Muscle layer of duodenum (tissue), 2 donors: ENCODE data around the gene ZDHHC22.

ENCODE experiments used
- H3K27ac ChIP-seq: one replicate; pipeline ENCODE4 v1.7.0; 2013; ENCODE audit warnings: mild to moderate bottlenecking, low read length
- H3K27me3 ChIP-seq: one replicate; pipeline ENCODE4 v1.7.0; 2013; ENCODE audit warnings: low read depth, mild to moderate bottlenecking, control low read depth, low read length
- H3K36me3 ChIP-seq, 2 donors: one replicate each; pipeline ENCODE4 v1.7.0; 2013; ENCODE audit warnings: low read length in 2 of 2, control low read depth in 1 of 2, mild to moderate bottlenecking in 1 of 2; ENCODE audit not compliant: insufficient read depth in 2 of 2, control insufficient read depth in 1 of 2
- H3K4me1 ChIP-seq, 2 donors: one replicate each; pipeline ENCODE4 v1.7.0; 2013; ENCODE audit warnings: low read length in 2 of 2, mild to moderate bottlenecking in 2 of 2, control low read depth in 1 of 2, moderate library complexity in 1 of 2; ENCODE audit not compliant: insufficient read depth in 2 of 2, control insufficient read depth in 1 of 2
- H3K4me3 ChIP-seq, 2 donors: one replicate each; pipeline ENCODE4 v1.7.0; 2013; ENCODE audit warnings: low read length in 2 of 2, low read depth in 1 of 2, mild to moderate bottlenecking in 1 of 2
- H3K9me3 ChIP-seq, 2 donors: one replicate each; pipeline ENCODE4 v1.7.0; 2013; ENCODE audit warnings: low read length in 2 of 2, control low read depth in 1 of 2, mild to moderate bottlenecking in 1 of 2; ENCODE audit not compliant: control insufficient read depth in 1 of 2
- donor health status: healthy.

The ZDHHC22 gene

GRCh38 chr14:77154421-77154820 is 12.8 kb upstream of the ZDHHC22 start:
- Histone ChIP-seq H3K36me3 (no peaks in the 10 kb centered on the region), H3K27me3 (peaks cover 7% of the 10 kb centered on the region), H3K4me3 (no peak overlapping the region), H3K4me1 (peaks cover 0 to 12% of the 10 kb centered on the region in 2 donors), H3K27ac (no peak overlapping the region), H3K9me3 (no peaks in the 10 kb centered on the region)

DNA sequence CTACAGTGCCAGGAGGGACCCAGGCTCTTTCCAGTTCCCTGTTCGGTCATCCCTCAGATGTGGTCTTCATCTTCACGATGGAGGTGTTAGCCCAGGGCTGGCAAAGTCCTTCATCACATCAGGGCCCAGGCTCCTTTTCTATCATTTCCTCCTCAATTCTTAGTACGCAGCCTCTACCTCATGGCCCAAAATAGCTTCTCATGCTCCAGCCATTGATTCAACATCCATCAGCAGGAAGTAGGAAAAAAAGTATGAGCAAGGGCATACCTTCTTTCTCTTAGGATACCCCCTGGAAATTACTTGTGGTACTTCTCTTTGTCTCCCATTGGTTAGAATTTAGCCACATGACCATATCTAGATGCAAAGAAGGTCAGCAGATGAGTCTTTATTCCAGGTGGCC is 12.2 kb upstream of the ZDHHC22 start:
- Histone ChIP-seq H3K4me3 (no peak overlapping the region), H3K27me3 (peaks cover 7% of the 10 kb centered on the region)

GRCh38 chr14:77151918-77152588 is 10.5 kb upstream of the ZDHHC22 start:
- Histone ChIP-seq H3K27ac (no peak overlapping the region), H3K4me1 (no peaks in the 10 kb centered on the region), H3K27me3 (peaks cover 11% of the 10 kb centered on the region), H3K4me3 (no peak overlapping the region), H3K9me3 (no peaks in the 10 kb centered on the region), H3K36me3 (no peaks in the 10 kb centered on the region)

More for the DNA sequence above, 12.2 kb upstream of the ZDHHC22 start:
- Histone ChIP-seq H3K9me3 (no peaks in the 10 kb centered on the region), H3K36me3 (no peaks in the 10 kb centered on the region), H3K27ac (no peak overlapping the region), H3K4me1 (peaks cover 0 to 10% of the 10 kb centered on the region in 2 donors)

- Histone ChIP-seq H3K36me3 (no peaks in the 10 kb centered on the region), H3K27ac (no peak overlapping the region), H3K27me3 (peaks cover 19% of the 10 kb centered on the region), H3K9me3 (no peaks in the 10 kb centered on the region), H3K4me3 (no peak overlapping the region), H3K4me1 (no peaks in the 10 kb centered on the region)
Observed at GRCh38 chr14:77151245-77151644, 9.7 kb upstream of the ZDHHC22 start.

GRCh38 chr14:77148510-77149231 is 7.1 kb upstream of the ZDHHC22 start:
- Histone ChIP-seq H3K27me3 (peaks cover 22% of the 10 kb centered on the region), H3K27ac (no peak overlapping the region), H3K9me3 (no peaks in the 10 kb centered on the region), H3K4me1 (no peaks in the 10 kb centered on the region), H3K4me3 (no peak overlapping the region), H3K36me3 (no peaks in the 10 kb centered on the region)

DNA sequence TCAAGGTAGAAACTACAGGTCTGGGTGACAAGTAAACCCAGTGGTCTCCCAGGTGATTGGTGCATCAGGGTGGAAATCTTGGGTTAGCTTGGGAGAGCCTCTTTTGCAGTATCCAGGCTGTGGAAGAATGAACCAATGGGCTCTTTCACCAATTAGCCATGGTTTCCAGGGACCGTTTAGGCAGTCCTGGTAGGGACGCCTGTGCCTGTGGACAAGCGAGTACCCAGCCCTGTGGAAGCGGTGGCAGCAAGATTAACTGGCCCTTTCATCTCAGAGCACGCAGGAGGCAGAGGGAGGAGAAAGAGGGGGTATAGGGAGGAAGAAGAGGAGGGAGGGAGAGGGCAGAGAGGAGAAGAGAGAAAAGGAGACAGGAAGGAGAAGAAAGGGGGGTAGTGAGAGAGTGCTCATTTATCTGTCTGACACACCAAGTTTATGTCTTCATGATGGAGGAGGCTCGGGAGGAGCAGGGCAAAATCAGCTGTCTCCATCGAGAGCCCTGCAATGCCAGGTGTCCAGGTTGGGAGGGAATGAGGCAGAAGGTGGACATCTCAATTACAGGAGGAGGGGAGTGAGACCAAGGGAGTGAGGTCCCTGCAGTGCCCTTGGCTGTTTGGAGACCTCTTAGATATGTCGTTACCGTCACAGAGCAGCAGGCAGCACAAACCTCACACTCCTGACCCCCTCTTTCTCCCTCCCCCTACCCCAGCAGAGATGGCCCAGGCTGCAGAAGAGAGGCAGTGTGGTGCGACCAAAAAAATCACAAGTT is 4.6 kb upstream of the ZDHHC22 start:
- Histone ChIP-seq H3K36me3 (no peaks in the 10 kb centered on the region), H3K27ac (no peak overlapping the region), H3K9me3 (no peaks in the 10 kb centered on the region), H3K27me3 (peaks cover 39% of the 10 kb centered on the region), H3K4me1 (peaks cover 0 to 7% of the 10 kb centered on the region in 2 donors), H3K4me3 (no peak overlapping the region)

- no peaks in the 10 kb centered on the region for H3K36me3 ChIP-seq
- peaks cover 0 to 23% of the 10 kb centered on the region in 2 donors for H3K4me1 ChIP-seq
- H3K4me3 ChIP-seq, result no peak overlapping the region
- H3K9me3 ChIP-seq, result no peaks in the 10 kb centered on the region
- H3K27ac ChIP-seq, result no peak overlapping the region
- peaks cover 49% of the 10 kb centered on the region for H3K27me3 ChIP-seq
Observed at GRCh38 chr14:77144412-77145115, 3.0 kb upstream of the ZDHHC22 start.

- peaks cover 57% of the 10 kb centered on the region for H3K27me3 ChIP-seq
- H3K4me3 ChIP-seq, result no peak overlapping the region
- H3K9me3 ChIP-seq, result no peaks in the 10 kb centered on the region
- H3K27ac ChIP-seq, result no peak overlapping the region
- H3K36me3 ChIP-seq, result no peaks in the 10 kb centered on the region
- peaks cover 0 to 28% of the 10 kb centered on the region in 2 donors for H3K4me1 ChIP-seq
Observed at GRCh38 chr14:77143071-77143470, 1.5 kb upstream of the ZDHHC22 start.

- H3K27ac ChIP-seq, result no peak overlapping the region
- H3K4me3 ChIP-seq, result peak overlapping the region in 1 of 2 donors; percentile 57
- no peaks in the 10 kb centered on the region for H3K9me3 ChIP-seq
- H3K36me3 ChIP-seq, result no peaks in the 10 kb centered on the region
- peaks cover 0 to 28% of the 10 kb centered on the region in 2 donors for H3K4me1 ChIP-seq
- H3K27me3 ChIP-seq, result peaks cover 59% of the 10 kb centered on the region
Observed at GRCh38 chr14:77142005-77142800, 612 bp upstream of the ZDHHC22 start.

GRCh38 chr14:77140359-77141213 is 1.0 kb downstream of the ZDHHC22 start:
- Histone ChIP-seq H3K36me3 (no peaks in the 10 kb centered on the region), H3K4me3 (peak overlapping the region in 1 of 2 donors; percentile 57), H3K27ac (no peak overlapping the region), H3K27me3 (peaks cover 44% of the 10 kb centered on the region), H3K9me3 (no peaks in the 10 kb centered on the region), H3K4me1 (peaks cover 0 to 28% of the 10 kb centered on the region in 2 donors)
